Panc1 (cell line): ENCODE results near the gene GALNT18. TPM values are rescaled to one million over a fixed set of nuclear protein-coding genes. Genes with fewer than 3 reads are reported as not detected.

Experiments
- ATAC-seq: fragments of 200-7000 bp; cut with Tn5 transposase; 2 replicates; pipeline ENCODE4 v1.9.1; 2020; ENCODE audit warnings: mild to moderate bottlenecking, moderate library complexity
- BruUV-seq: library from RNA; stranded (reverse); fragments of 400-500 nt; replicated peaks from 2 replicates; lab custom pipeline; 2021; lab: Mats Ljungman, UMichigan
- CTCF ChIA-PET: fragments of 300-600 bp; sonication (Branson Sonifier 250); formaldehyde crosslinking; loops from one replicate; lab custom pipeline; 2022; ENCODE audit warnings: antibody characterized with exemption; lab: Charles Lee
- POLR2A ChIA-PET: fragments of 300-600 bp; sonication (Branson Sonifier 250); formaldehyde crosslinking; loops from one replicate; lab custom pipeline; 2022; ENCODE audit warnings: antibody characterized with exemption; lab: Charles Lee
- DNase-seq: peaks from one replicate; pipeline ENCODE4 v3.0.0-alpha.2; 2010; ENCODE audit warnings: low read depth, low spot score
- H3K27ac ChIP-seq: 2 replicates; pipeline ENCODE4 v1.5.1; 2011; ENCODE audit warnings: mild to moderate bottlenecking, low read length, inconsistent platforms
- H3K27me3 ChIP-seq: fragments of 200-500 bp; sonication (Bioruptor generic); 2 replicates; pipeline ENCODE4 v1.6.0; 2014; ENCODE audit warnings: low read length, inconsistent platforms; ENCODE audit not compliant: control insufficient read depth, insufficient read depth
- H3K36me3 ChIP-seq: fragments of 200-500 bp; sonication (Bioruptor generic); 2 replicates; pipeline ENCODE4 v1.5.1; 2014; ENCODE audit warnings: inconsistent platforms, mild to moderate bottlenecking, low read length, moderate library complexity; ENCODE audit not compliant: control insufficient read depth, insufficient read depth
- H3K4me1 ChIP-seq: 2 replicates; pipeline ENCODE4 v1.5.1; 2011; ENCODE audit warnings: inconsistent platforms, mild to moderate bottlenecking, low read length, moderate library complexity; ENCODE audit not compliant: control insufficient read depth, insufficient read depth
- H3K4me3 ChIP-seq, 2 experiments: 2 replicates each; pipeline ENCODE4 v1.5.1; 2011 to 2012; ENCODE audit warnings: low read depth in 2 of 2, low read length in 2 of 2, mild to moderate bottlenecking in 2 of 2, inconsistent platforms in 1 of 2, moderate library complexity in 1 of 2
- H3K9me3 ChIP-seq: fragments of 200-500 bp; sonication (Bioruptor generic); 2 replicates; pipeline ENCODE4 v1.5.1; 2014; ENCODE audit warnings: low read depth, mild to moderate bottlenecking, inconsistent platforms, low read length, moderate library complexity; ENCODE audit not compliant: control insufficient read depth, insufficient read depth
- CTCF ChIP-seq: fragments of 450-650 bp; IDR thresholded peaks from 2 replicates; pipeline ENCODE4 v1.5.1; 2017; ENCODE audit warnings: mild to moderate bottlenecking
- POLR2AphosphoS5 ChIP-seq: IDR thresholded peaks from 2 replicates; pipeline ENCODE4 v1.6.1; 2012; ENCODE audit warnings: mild to moderate bottlenecking, low read depth, low read length, moderate library complexity
- REST ChIP-seq, 2 experiments: IDR thresholded peaks; 2 replicates each; pipeline ENCODE4 v1.6.1; 2011 to 2012; ENCODE audit warnings: low read depth in 2 of 2, control low read depth in 1 of 2, low read length in 1 of 2, mild to moderate bottlenecking in 1 of 2, moderate library complexity in 1 of 2; ENCODE audit not compliant: insufficient read depth in 1 of 2
- SIN3A ChIP-seq: IDR thresholded peaks from 2 replicates; pipeline ENCODE4 v1.6.1; 2012; ENCODE audit warnings: low read depth, mild to moderate bottlenecking, low read length, moderate library complexity, borderline replicate concordance; ENCODE audit not compliant: insufficient read depth
- TCF7L2 ChIP-seq: IDR thresholded peaks from 2 replicates; pipeline ENCODE4 v1.6.1; 2011; ENCODE audit warnings: mild to moderate bottlenecking, low read depth, low read length, inconsistent platforms
- in situ Hi-C: cut with HindIII; loops from 2 replicates; pipeline ENCODE4 v1.10.0; 2016; ENCODE audit warnings: low sequenced_read_pairs, low pct_unique_long_range_greater_than_20kb
- intact Hi-C: fragments of 100-400 bp; cut with micrococcal nuclease; formaldehyde crosslinking; loops from one replicate; pipeline ENCODE4 v1.10.0; 2022; ENCODE audit not compliant: unreplicated experiment
- total RNA-seq: library from RNA; stranded (reverse); gene quantifications from one replicate; pipeline ENCODE4 v1.2.1, GENCODE V29; 2021; ENCODE audit not compliant: unreplicated experiment

The GALNT18 gene
- total RNA-seq, 1 experiment from 2014 or later, result 8.6 TPM

- POLR2A ChIA-PET, result no interaction called here
- ATAC-seq (no peak), DNase-seq (no peak)
- no peak overlapping the region for H3K4me3 ChIP-seq
- CTCF ChIA-PET, result no interaction called here
- BruUV-seq, result no TSS peak
- H3K27me3 ChIP-seq, result peaks cover 2% of the 10 kb centered on the region; the same call in 1 of the 2 replicates
- no peaks in the 10 kb centered on the region for H3K9me3 ChIP-seq
- intact Hi-C loops (no loop called here), in situ Hi-C loops (no loop called here)
- H3K36me3 ChIP-seq, result no peaks in the 10 kb centered on the region
- no peak overlapping the region for H3K27ac ChIP-seq
- TF ChIP-seq POLR2AphosphoS5, result no peak
- TF ChIP-seq TCF7L2, result no peak
- TF ChIP-seq CTCF, result no peak
- no peak for TF ChIP-seq SIN3A
- TF ChIP-seq REST (IDR thresholded peaks at IDR 0.05; ENCODE audit: insufficient read depth in 1 of 2, low read depth in 2 of 2, low read length in 1 of 2), result no peak
- H3K4me1 ChIP-seq, result no peaks in the 10 kb centered on the region
Observed at GRCh38 chr11:11628651-11629050, 6.8 kb upstream of the GALNT18 start.

DNA sequence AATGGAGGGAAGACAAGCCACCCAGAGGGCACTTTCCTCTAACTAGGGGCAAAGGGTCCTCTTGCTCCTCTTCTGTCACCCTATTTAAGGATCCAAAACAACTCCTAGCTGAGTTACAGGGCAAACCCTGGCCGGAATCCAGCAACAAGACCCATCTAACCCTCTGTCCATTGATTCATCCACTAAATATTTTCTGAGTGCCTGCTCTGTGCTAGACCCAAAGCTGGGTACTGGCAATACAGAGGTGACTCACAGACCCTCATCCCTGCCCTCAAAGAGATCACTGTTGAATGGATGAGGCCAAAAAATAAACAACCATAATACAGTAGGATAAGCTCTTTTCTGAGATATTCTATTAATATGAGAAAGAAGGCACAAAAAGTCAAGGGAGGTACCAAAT, 4.3 kb upstream of the GALNT18 start:
- peaks cover 6% of the 10 kb centered on the region for H3K4me1 ChIP-seq
- intact Hi-C loops (no loop called here), in situ Hi-C loops (no loop called here)
- no peaks in the 10 kb centered on the region for H3K36me3 ChIP-seq
- H3K27me3 ChIP-seq, result peaks cover 2% of the 10 kb centered on the region; the same call in 1 of the 2 replicates
- ChIA-PET POLR2A (no interaction called here), CTCF (no interaction called here)
- BruUV-seq, result no TSS peak
- no peak overlapping the region for H3K27ac ChIP-seq
- no peak for DNase-seq
- H3K9me3 ChIP-seq, result no peaks in the 10 kb centered on the region
- H3K4me3 ChIP-seq, result no peak overlapping the region
- TF ChIP-seq POLR2AphosphoS5 (no peak), SIN3A (no peak), TCF7L2 (no peak), CTCF (no peak), REST (IDR thresholded peaks at IDR 0.05; ENCODE audit: insufficient read depth in 1 of 2, low read depth in 2 of 2, low read length in 1 of 2) (no peak)
- no peak for ATAC-seq
